GM21529 (cell line): ENCODE results near the gene LAPTM4A.
"Not testable (repeated sequence)": the region's sequence is repeated elsewhere in the genome, so short reads cannot be mapped to it uniquely, and the experiment has no call there.

Experiments
- ATAC-seq: cut with Tn5 transposase; IDR thresholded peaks from one replicate; pipeline ENCODE4 v1.9.1; 2021; ENCODE audit not compliant: unreplicated experiment

The LAPTM4A gene

GRCh38 chr2:20051532-20052228, at the start of gene LAPTM4A:
Gene LAPTM4A (minus strand): TSS chr2:20051628. CDS start chr2:20051520, 108 bp downstream.
- peak; percentile 94 for ATAC-seq

- no peak for ATAC-seq
These were observed 49.3 kb upstream of the LAPTM4A start for GRCh38 chr2:20100711-20101110.

DNA sequence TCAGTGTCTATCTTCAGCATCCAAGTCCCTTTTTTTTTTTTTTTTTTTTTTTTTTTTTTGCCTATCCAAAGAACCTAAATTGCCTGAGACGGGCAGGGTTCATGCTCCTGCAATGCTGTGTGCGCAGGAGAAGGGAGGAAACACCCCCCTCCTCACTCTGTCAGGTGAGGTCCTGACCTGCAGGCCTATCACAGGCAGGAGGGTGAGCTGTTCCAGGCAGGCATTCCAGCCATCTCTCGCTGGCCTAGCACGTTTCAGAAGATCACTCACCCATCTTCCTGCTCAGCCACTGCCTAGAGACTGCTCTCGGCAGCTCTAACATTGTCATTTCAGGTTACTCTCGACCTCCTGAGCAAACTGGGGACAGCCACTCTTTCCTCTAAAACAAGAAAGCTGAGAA, 48.4 kb upstream of the LAPTM4A start:
- ATAC-seq: no peak

GRCh38 chr2:20097889-20098714, 46.7 kb upstream of the LAPTM4A start:
- peak; percentile 95 for ATAC-seq

- ATAC-seq: no peak
These were observed 44.0 kb upstream of the LAPTM4A start for GRCh38 chr2:20095469-20095868.

DNA sequence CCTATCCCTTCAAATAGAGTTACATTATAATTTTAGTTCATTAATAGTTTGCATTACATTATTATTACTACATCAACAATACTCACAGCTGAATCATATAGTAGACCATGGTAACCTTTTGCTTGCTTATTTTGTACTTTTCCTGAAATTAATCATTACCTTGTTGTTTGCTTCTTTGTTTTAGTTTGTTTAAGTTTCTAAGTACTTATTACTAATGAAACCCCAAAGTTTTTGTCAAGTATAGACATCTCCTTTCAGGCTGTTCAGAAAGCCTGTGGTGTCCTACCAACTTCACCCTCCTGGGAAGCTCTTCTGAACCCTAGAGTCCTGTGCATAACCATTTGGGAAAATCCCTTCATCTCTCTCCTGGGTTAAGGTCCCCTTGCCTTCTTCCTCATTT, 43.5 kb upstream of the LAPTM4A start:
- no peak for ATAC-seq

- ATAC-seq: no peak
These were observed 42.8 kb upstream of the LAPTM4A start for GRCh38 chr2:20094142-20094755.

DNA sequence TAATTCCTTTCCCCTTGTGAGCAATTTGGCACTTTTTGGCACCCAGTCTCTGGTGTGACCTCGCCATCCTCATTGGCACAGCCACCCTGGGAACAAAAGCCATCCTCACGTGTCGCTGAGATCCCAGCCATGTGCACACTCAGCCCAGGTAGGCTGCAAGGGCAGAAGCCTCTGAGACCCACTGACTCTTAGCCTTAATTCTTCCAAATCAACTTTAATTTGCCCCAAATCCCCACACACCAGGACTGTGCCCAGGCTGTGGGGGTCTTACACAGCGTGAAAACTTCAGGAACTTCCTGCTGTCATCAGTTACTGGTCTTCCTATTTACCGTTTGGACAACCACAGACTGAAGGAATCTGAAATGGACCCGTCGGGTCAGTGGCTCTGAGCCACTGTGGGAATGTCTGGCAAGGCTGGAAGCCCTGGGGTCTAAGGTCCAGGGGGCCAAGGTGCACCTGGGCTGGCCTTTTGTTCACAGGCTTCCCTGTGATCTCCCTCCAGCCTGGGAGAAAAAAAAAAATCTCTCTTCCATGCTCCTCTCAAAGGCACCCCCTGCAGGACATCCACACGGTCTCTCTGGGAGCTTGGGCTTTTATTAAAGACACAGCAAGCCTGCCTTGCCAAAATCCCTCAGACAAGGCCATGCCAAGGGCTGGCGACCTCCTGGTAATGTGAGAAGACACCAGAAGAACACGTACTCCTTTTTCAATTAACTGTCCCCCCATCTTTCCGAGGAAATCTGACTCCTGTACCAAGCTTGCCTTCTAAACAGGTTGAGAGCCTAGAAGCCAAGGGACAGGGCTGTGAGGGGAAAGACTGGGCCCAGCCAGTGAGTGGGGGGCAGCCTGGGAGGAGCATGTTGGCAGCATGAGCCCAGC, 42.1 kb upstream of the LAPTM4A start:
- ATAC-seq: no peak

GRCh38 chr2:20092901-20093235, 41.4 kb upstream of the LAPTM4A start:
- ATAC-seq: no peak

DNA sequence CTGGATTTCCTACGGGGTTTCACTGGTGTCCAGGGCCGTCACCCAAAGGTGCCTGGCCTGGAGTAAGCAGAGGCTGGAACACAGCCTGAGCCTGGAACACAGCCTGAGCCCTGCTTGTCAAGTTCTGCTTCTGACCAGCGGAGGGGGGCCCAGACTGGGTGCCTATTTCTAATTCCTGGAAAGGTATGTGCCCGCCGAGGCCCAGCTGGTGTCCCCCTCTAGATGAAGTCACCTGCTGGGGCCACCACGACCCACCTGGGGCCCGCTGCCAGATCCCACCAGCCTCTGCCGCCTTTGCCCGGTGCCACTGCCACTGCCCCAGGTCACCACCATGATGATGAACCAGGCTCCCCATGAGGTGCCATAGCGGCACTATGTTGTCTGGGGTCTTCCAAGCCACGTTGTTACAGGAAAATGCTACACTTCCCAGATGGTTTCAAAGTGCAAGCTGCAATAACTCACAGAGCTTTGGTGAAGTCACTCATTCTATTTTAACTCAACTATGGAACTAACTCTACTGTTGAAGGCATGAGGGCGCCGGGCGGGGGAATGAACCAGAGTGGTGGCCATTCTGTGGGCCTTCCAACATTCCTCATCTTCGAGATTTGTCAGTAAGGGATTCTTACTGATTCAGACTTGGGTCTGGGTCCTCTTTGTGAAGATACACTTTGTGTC, 40.9 kb upstream of the LAPTM4A start:
- no peak for ATAC-seq

GRCh38 chr2:20091305-20091991, 40.0 kb upstream of the LAPTM4A start:
- ATAC-seq: no peak

GRCh38 chr2:20089715-20090464, 38.5 kb upstream of the LAPTM4A start:
- ATAC-seq: no peak

GRCh38 chr2:20085909-20086308, 34.5 kb upstream of the LAPTM4A start:
- ATAC-seq: not testable (repeated sequence)

- ATAC-seq: not testable (repeated sequence)
These were observed 31.4 kb upstream of the LAPTM4A start for GRCh38 chr2:20082812-20083211.

DNA sequence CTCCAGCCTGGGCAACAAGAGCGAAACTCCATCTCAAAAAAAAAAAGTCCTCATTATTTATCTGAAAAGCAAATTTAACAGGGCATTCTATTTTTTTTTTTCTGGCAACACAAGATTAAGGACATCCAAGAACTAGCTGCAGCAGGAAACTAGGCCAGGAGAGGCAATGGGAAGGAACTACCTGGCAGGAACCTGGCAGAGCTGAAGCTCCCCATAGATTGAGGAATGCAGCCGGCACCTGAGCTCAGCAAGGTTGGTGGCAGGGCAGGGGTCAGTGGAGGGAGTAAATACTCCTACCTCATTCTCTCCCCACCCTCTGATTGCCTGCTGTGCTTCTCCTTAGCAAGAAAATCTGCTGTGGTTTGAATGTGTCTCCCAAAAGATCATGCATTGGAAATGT, 30.4 kb upstream of the LAPTM4A start:
- no peak for ATAC-seq

GRCh38 chr2:20080839-20081415, 29.5 kb upstream of the LAPTM4A start:
- ATAC-seq: no peak

DNA sequence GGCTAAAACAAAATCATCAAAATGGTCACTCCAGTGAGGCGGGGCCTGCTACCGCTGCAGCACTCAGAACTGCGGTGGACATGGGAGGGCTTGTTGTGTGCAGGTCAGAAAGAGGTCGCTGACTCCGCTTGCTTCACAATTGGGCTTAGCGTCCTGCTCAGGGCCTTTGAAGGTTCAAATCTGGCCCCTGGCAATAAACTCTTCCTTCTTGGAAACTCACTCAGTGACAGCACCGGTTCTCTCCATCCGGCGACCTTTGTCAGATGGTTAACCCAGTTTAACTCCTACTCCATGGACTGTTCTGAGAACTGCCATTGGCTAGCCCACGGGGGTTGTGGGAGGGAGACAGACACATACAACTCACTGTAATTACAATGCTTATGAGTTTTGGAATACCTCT, 29.0 kb upstream of the LAPTM4A start:
- no peak for ATAC-seq

DNA sequence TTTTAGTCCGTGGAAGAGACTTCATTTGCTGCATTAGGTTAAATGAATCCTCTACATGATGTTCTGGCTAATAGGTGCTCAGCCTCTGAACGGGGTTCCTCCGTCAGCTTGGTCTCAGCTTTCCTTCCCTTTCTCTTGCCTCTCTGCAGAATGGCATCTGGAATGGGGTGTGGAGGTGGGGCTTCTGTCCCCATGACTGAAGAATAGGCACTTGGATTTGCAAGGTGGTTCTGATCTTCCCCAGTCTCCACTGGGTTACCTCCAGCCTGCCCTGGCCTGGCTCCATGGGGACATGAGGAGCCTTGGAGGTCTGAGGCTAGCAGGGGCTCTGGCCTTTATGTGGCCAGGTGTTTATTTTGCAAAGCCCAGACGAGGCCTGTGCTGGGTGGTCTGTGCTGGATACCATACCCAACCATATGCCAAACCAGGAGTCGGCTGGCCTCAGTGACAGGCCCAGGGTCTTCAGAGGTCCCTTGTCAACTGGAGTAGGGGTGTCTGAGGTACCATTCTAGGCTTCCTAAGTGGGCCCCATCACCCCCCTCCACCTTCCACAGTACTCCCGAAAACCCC, 28.2 kb upstream of the LAPTM4A start:
- no peak for ATAC-seq
